ENCODE data around the gene CDIP1.
A peak's percentile ranks its signal among the peaks of the same experiment; 100 is the strongest.

Gene CDIP1

DNA sequence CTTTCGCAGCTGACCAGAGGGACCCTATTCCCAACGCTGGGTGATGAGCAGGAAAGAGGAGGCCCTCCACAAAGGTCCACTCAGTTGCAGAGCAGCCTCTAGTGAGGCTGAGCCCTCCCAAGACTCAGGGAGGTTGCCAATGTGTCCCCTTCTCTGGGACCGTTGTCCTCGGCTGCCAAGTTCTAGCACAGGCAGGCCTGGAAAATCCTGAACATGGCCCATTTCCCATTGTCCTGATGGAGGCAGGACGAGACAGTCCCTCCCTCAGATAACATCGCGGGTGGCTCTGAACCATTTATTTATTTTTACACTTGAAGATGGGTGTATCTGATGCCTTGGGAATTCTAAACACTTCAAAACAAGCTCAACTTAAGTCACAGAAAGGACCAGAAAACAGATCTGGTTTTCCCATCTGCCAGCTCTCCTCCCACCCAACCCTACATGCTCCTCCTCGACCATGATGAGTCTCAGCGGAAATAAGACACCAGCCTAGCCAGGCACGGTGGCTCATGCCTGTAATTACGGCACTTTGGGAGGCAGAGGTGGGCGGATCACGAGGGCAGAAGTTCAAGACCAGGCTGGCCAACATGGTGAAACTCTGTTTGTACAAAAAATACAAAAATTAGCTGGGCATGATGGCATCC is 12.8 kb downstream of the CDIP1 start:
- Histone ChIP-seq H3K9me3 (ENCODE audit: insufficient read depth, low read depth, low read length) (no peaks in the 10 kb centered on the region), H3K36me3 (ENCODE audit: insufficient read depth, low read length) (no peaks in the 10 kb centered on the region), H3K9ac (ENCODE audit: low read depth, low read length) (no peak overlapping the region), H3K27me3 (ENCODE audit: insufficient read depth, low read length) (no peaks in the 10 kb centered on the region), H3K4me3 (ENCODE audit: low read length) (no peak overlapping the region), H3K27ac (ENCODE audit: low read depth, low read length) (no peak overlapping the region), H3K4me1 (ENCODE audit: insufficient read depth, low read length) (peaks cover 30% of the 10 kb centered on the region)
- WGBS: 90% methylated on average over 12 of the region's 13 CpGs

DNA sequence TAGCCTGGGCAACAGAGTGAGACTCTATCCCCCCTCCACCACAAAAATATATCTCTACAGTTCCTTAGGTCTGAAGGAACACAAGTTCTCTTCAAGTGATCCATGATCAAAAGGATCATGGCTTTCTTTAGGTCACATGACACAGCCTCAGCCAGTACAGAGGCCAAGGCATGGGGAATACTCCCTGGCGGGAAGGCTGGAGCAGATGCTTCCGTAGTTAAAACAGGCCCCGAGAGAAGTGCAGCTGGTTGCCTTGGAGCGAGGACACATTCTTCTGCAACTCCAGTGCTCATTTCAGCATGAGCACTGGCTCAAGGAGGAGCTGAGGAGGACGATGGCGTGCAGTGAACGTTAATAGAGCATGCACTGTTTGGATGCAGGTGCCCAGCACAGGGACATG is 13.5 kb downstream of the CDIP1 start:
- H3K4me3 ChIP-seq (ENCODE audit: low read length): no peak overlapping the region
- no peaks in the 10 kb centered on the region for H3K27me3 ChIP-seq (ENCODE audit: insufficient read depth, low read length)
- no peak overlapping the region for H3K9ac ChIP-seq (ENCODE audit: low read depth, low read length)
- H3K27ac ChIP-seq (ENCODE audit: low read depth, low read length): no peak overlapping the region
- H3K4me1 ChIP-seq (ENCODE audit: insufficient read depth, low read length): peaks cover 28% of the 10 kb centered on the region
- H3K9me3 ChIP-seq (ENCODE audit: insufficient read depth, low read depth, low read length): no peaks in the 10 kb centered on the region
- no peaks in the 10 kb centered on the region for H3K36me3 ChIP-seq (ENCODE audit: insufficient read depth, low read length)
- WGBS: 88% methylated on average over 7 of the region's 7 CpGs

DNA sequence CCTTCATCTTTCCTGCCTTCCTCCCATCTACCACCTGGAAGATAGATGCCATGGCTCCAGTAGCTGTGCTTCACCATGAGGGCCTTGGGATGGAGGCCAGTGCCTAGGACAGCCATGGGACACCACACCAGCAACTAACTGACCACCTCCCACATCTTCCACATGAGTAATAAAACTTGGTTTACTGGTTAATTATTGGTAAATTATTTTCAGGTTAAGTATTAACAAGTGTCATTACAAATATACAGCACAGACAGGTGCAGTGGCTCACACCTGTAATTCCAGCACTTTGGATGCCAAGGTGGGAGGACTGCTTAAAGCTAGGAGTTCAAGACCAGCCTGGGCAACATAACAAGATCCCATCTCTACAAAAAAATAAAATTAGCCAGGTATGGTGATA is 14.0 kb downstream of the CDIP1 start:
- peaks cover 23% of the 10 kb centered on the region for H3K4me1 ChIP-seq (ENCODE audit: insufficient read depth, low read length)
- no peaks in the 10 kb centered on the region for H3K36me3 ChIP-seq (ENCODE audit: insufficient read depth, low read length)
- no peak overlapping the region for H3K4me3 ChIP-seq (ENCODE audit: low read length)
- H3K27me3 ChIP-seq (ENCODE audit: insufficient read depth, low read length): no peaks in the 10 kb centered on the region
- H3K9me3 ChIP-seq (ENCODE audit: insufficient read depth, low read depth, low read length): no peaks in the 10 kb centered on the region
- H3K27ac ChIP-seq (ENCODE audit: low read depth, low read length): no peak overlapping the region
- no peak overlapping the region for H3K9ac ChIP-seq (ENCODE audit: low read depth, low read length)

DNA sequence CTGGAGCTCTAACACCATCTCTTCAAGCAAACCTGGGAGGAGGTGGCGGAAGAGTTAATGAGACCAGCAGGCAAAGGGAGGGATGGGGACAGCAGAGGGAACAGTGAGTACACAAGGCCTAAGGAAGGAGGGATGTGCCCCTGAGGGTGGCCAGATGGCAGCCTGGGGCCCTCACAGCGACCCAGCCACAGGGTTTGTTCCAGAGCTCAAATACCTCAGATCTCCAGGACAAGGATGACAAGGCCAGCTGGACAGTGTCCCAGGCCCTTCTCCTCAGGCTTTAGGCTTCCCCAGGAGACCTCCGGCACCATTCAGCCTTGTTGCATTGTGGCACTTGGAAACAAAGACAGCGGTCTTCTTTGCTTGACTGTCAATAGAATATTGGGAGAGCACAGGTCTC is 14.9 kb downstream of the CDIP1 start:
- H3K9me3 ChIP-seq (ENCODE audit: insufficient read depth, low read depth, low read length): no peaks in the 10 kb centered on the region
- no peak overlapping the region for H3K27ac ChIP-seq (ENCODE audit: low read depth, low read length)
- no peaks in the 10 kb centered on the region for H3K27me3 ChIP-seq (ENCODE audit: insufficient read depth, low read length)
- WGBS: 90% methylated on average over 4 of the region's 4 CpGs
- H3K4me1 ChIP-seq (ENCODE audit: insufficient read depth, low read length): peaks cover 15% of the 10 kb centered on the region; the same call in 1 of the 2 replicates
- H3K4me3 ChIP-seq (ENCODE audit: low read length): no peak overlapping the region
- no peak overlapping the region for H3K9ac ChIP-seq (ENCODE audit: low read depth, low read length)
- H3K36me3 ChIP-seq (ENCODE audit: insufficient read depth, low read length): no peaks in the 10 kb centered on the region

GRCh38 chr16:4522051-4522581 is 16.5 kb downstream of the CDIP1 start:
- H3K27ac ChIP-seq (ENCODE audit: low read depth, low read length): peak overlapping the region; percentile 14
- no peak overlapping the region for H3K9ac ChIP-seq (ENCODE audit: low read depth, low read length)

GRCh38 chr16:4520913-4521312 is 17.7 kb downstream of the CDIP1 start:
- Histone ChIP-seq H3K9me3 (ENCODE audit: insufficient read depth, low read depth, low read length) (no peaks in the 10 kb centered on the region), H3K27ac (ENCODE audit: low read depth, low read length) (no peak overlapping the region), H3K4me3 (ENCODE audit: low read length) (no peak overlapping the region), H3K36me3 (ENCODE audit: insufficient read depth, low read length) (no peaks in the 10 kb centered on the region), H3K9ac (ENCODE audit: low read depth, low read length) (no peak overlapping the region), H3K27me3 (ENCODE audit: insufficient read depth, low read length) (no peaks in the 10 kb centered on the region), H3K4me1 (ENCODE audit: insufficient read depth, low read length) (peaks cover 15% of the 10 kb centered on the region; the same call in 1 of the 2 replicates)
- 92% methylated on average over 7 of the region's 7 CpGs for WGBS

More at GRCh38 chr16:4522051-4522581, 16.5 kb downstream of the CDIP1 start:
- WGBS: 76% methylated on average over 8 of the region's 8 CpGs
- peaks cover 15% of the 10 kb centered on the region; the same call in 1 of the 2 replicates for H3K4me1 ChIP-seq (ENCODE audit: insufficient read depth, low read length)
- H3K27me3 ChIP-seq (ENCODE audit: insufficient read depth, low read length): no peaks in the 10 kb centered on the region
- no peaks in the 10 kb centered on the region for H3K36me3 ChIP-seq (ENCODE audit: insufficient read depth, low read length)
- no peaks in the 10 kb centered on the region for H3K9me3 ChIP-seq (ENCODE audit: insufficient read depth, low read depth, low read length)
- no peak overlapping the region for H3K4me3 ChIP-seq (ENCODE audit: low read length)

DNA sequence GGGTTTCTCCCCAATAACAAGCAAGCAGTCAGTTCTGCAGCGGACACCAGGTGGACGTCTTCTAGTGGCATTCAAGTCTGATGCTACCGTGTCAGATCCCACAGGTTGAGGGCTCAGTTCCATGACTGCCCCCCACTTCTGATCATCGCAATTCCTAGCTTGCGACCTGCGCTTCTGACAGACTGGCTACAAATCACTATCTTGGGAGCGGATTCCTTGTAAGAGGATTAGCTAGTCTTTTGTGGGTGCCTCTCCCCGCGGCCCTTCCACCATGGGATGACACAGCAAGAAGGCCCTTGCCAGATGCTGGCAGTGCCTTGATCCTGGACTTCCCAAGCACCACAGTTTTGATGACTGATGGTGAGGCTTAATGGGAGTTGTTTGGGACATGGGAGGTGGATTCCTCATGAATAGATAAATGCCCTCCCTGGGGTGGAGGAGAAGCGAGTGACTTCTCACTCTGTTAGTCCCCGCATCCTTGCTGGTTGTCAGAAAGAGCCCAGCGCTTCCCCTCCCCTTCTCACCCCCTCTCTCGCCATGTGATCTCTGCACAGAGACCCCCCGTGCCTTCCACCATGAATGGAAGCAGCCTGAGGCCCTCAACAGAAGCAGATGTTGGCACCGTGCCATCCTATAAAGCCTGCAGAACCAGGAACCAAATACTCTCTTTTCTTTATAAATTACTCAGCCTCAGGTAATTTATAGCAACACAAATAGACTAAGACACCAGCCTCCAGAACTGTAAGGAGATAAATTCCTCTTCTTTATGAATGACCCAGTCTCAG is 19.1 kb downstream of the CDIP1 start:
- 79% methylated on average over 15 of the region's 15 CpGs for WGBS
- no peak overlapping the region for H3K4me3 ChIP-seq (ENCODE audit: low read length)
- no peak overlapping the region for H3K9ac ChIP-seq (ENCODE audit: low read depth, low read length)
- no peaks in the 10 kb centered on the region for H3K9me3 ChIP-seq (ENCODE audit: insufficient read depth, low read depth, low read length)
- H3K27me3 ChIP-seq (ENCODE audit: insufficient read depth, low read length): no peaks in the 10 kb centered on the region
- peaks cover under 1% of the 10 kb centered on the region; the same call in 1 of the 2 replicates for H3K36me3 ChIP-seq (ENCODE audit: insufficient read depth, low read length)
- peak overlapping the region; percentile 6; the same call in 1 of the 2 replicates for H3K27ac ChIP-seq (ENCODE audit: low read depth, low read length)
- H3K4me1 ChIP-seq (ENCODE audit: insufficient read depth, low read length): peaks cover 20% of the 10 kb centered on the region; the same call in 1 of the 2 replicates

GRCh38 chr16:4517812-4518680 is 20.5 kb downstream of the CDIP1 start:
- peaks cover 9% of the 10 kb centered on the region; the same call in 1 of the 2 replicates for H3K36me3 ChIP-seq (ENCODE audit: insufficient read depth, low read length)
- 61% methylated on average over 12 of the region's 12 CpGs for WGBS
- H3K9me3 ChIP-seq (ENCODE audit: insufficient read depth, low read depth, low read length): no peaks in the 10 kb centered on the region

GRCh38 chr16:4515611-4516233 is 22.9 kb downstream of the CDIP1 start:
- Histone ChIP-seq H3K36me3 (ENCODE audit: insufficient read depth, low read length) (peaks cover 27% of the 10 kb centered on the region), H3K4me3 (ENCODE audit: low read length) (no peak overlapping the region), H3K27me3 (ENCODE audit: insufficient read depth, low read length) (no peaks in the 10 kb centered on the region), H3K4me1 (ENCODE audit: insufficient read depth, low read length) (peaks cover 5% of the 10 kb centered on the region; the same call in 1 of the 2 replicates), H3K27ac (ENCODE audit: low read depth, low read length) (no peak overlapping the region), H3K9ac (ENCODE audit: low read depth, low read length) (no peak overlapping the region), H3K9me3 (ENCODE audit: insufficient read depth, low read depth, low read length) (no peaks in the 10 kb centered on the region)
- 92% methylated on average over 5 of the region's 5 CpGs for WGBS

More at GRCh38 chr16:4517812-4518680, 20.5 kb downstream of the CDIP1 start:
- no peaks in the 10 kb centered on the region for H3K27me3 ChIP-seq (ENCODE audit: insufficient read depth, low read length)
- no peak overlapping the region for H3K9ac ChIP-seq (ENCODE audit: low read depth, low read length)
- H3K4me1 ChIP-seq (ENCODE audit: insufficient read depth, low read length): peaks cover 19% of the 10 kb centered on the region; the same call in 1 of the 2 replicates
- H3K4me3 ChIP-seq (ENCODE audit: low read length): no peak overlapping the region
- H3K27ac ChIP-seq (ENCODE audit: low read depth, low read length): no peak overlapping the region

GRCh38 chr16:4514606-4515005 is 24.0 kb downstream of the CDIP1 start:
- Histone ChIP-seq H3K9ac (ENCODE audit: low read depth, low read length) (0 out of 2 replicates have a peak overlapping the region, but pooled peaks have one; percentile 16), H3K9me3 (ENCODE audit: insufficient read depth, low read depth, low read length) (no peaks in the 10 kb centered on the region), H3K4me3 (ENCODE audit: low read length) (no peak overlapping the region), H3K36me3 (ENCODE audit: insufficient read depth, low read length) (peaks cover 36% of the 10 kb centered on the region), H3K27ac (ENCODE audit: low read depth, low read length) (no peak overlapping the region), H3K4me1 (ENCODE audit: insufficient read depth, low read length) (0 out of 2 replicates have a peak, but pooled peaks cover 5% of the 10 kb centered on the region), H3K27me3 (ENCODE audit: insufficient read depth, low read length) (no peaks in the 10 kb centered on the region)
- 89% methylated on average over 7 of the region's 7 CpGs for WGBS

Measured in HUES64 (cell line).